GM19239 (cell line): Measurements from ENCODE around the gene PNLIPRP3.
"Not testable (repeated sequence)": the region's sequence is repeated elsewhere in the genome, so short reads cannot be mapped to it uniquely, and the experiment has no call there.

Experiments used
- DNase-seq: peaks from one replicate; pipeline ENCODE4 v3.0.0; 2011; ENCODE audit warnings: low spot score; ENCODE audit not compliant: insufficient read length
- FAIRE-seq: peaks from 2 replicates; lab custom pipeline; 2011; peaks lifted over from hg19 to GRCh38; lab: Jason Lieb, UNC

Gene PNLIPRP3

GRCh38 chr10:116427671-116428070, at the start of gene PNLIPRP3:
Gene PNLIPRP3, plus strand, starts transcription at chr10:116427847. Its CDS starts 166 bp downstream, at chr10:116428013.
- no peak for DNase-seq
- FAIRE-seq, result no peak

GRCh38 chr10:116382290-116382689, 45.4 kb upstream of the PNLIPRP3 start:
- no peak for DNase-seq
- no peak for FAIRE-seq

- DNase-seq (no peak), FAIRE-seq (no peak)
These were observed 42.3 kb upstream of the PNLIPRP3 start for GRCh38 chr10:116385311-116385710.

- FAIRE-seq (peak; percentile 35), DNase-seq (no peak)
These were observed 41.4 kb upstream of the PNLIPRP3 start for GRCh38 chr10:116385994-116386809.

- not testable (repeated sequence) for DNase-seq, FAIRE-seq
These were observed 34.3 kb upstream of the PNLIPRP3 start for GRCh38 chr10:116393246-116393831.

GRCh38 chr10:116395223-116395985, 32.2 kb upstream of the PNLIPRP3 start:
- no peak for FAIRE-seq

GRCh38 chr10:116398224-116398623, 29.4 kb upstream of the PNLIPRP3 start:
- no peak for DNase-seq
- FAIRE-seq, result no peak

More at GRCh38 chr10:116395223-116395985, 32.2 kb upstream of the PNLIPRP3 start:
- no peak for DNase-seq

- DNase-seq (no peak), FAIRE-seq (no peak)
These were observed 24.8 kb upstream of the PNLIPRP3 start for GRCh38 chr10:116402858-116403257.

GRCh38 chr10:116403740-116404250, 23.9 kb upstream of the PNLIPRP3 start:
- DNase-seq, result no peak
- no peak for FAIRE-seq

GRCh38 chr10:116408719-116409118, 18.9 kb upstream of the PNLIPRP3 start:
- no peak for FAIRE-seq

GRCh38 chr10:116410351-116410750, 17.3 kb upstream of the PNLIPRP3 start:
- no peak for DNase-seq
- FAIRE-seq, result no peak

More at GRCh38 chr10:116408719-116409118, 18.9 kb upstream of the PNLIPRP3 start:
- no peak for DNase-seq

- DNase-seq (no peak), FAIRE-seq (no peak)
These were observed 9.8 kb upstream of the PNLIPRP3 start for GRCh38 chr10:116417821-116418220.

GRCh38 chr10:116418389-116418788, 9.3 kb upstream of the PNLIPRP3 start:
- DNase-seq, result no peak
- FAIRE-seq, result no peak

GRCh38 chr10:116421815-116422214, 5.8 kb upstream of the PNLIPRP3 start:
- DNase-seq (no peak), FAIRE-seq (no peak)

- DNase-seq, result no peak
- FAIRE-seq, result no peak
These were observed 1.8 kb downstream of the PNLIPRP3 start for GRCh38 chr10:116429288-116429977.

- no peak for FAIRE-seq
- DNase-seq, result no peak
These were observed 2.6 kb downstream of the PNLIPRP3 start for GRCh38 chr10:116430288-116430687.

GRCh38 chr10:116431598-116431997, 4.0 kb downstream of the PNLIPRP3 start:
- FAIRE-seq (no peak), DNase-seq (no peak)

- FAIRE-seq (no peak), DNase-seq (no peak)
These were observed 9.5 kb downstream of the PNLIPRP3 start for GRCh38 chr10:116437076-116437692.

GRCh38 chr10:116440330-116441030, 12.8 kb downstream of the PNLIPRP3 start:
- no peak for FAIRE-seq
- no peak for DNase-seq
